Hepatocyte (in vitro differentiated cells): ENCODE data around the gene AOX1. TPM values are rescaled to one million over a fixed set of nuclear protein-coding genes. Genes with fewer than 3 reads are reported as not detected.

Source experiments
- DNase-seq: peaks from one replicate; pipeline ENCODE4 v3.0.0-alpha.2; 2016; ENCODE audit warnings: low spot score
- H2AFZ ChIP-seq: fragments of 200-600 bp; sonication (generic); 2 replicates; pipeline ENCODE4 v1.6.0; 2016; ENCODE audit warnings: antibody characterized with exemption, mild to moderate bottlenecking
- H3K27ac ChIP-seq: fragments of 200-600 bp; sonication (generic); 2 replicates; pipeline ENCODE4 v1.5.1; 2016; ENCODE audit warnings: mild to moderate bottlenecking
- H3K27me3 ChIP-seq: fragments of 200-600 bp; sonication (generic); 2 replicates; pipeline ENCODE4 v1.6.1; 2016
- H3K36me3 ChIP-seq: fragments of 200-600 bp; sonication (generic); replicated peaks from 2 replicates; pipeline ENCODE4 v1.5.1; 2016; ENCODE audit warnings: low read depth; ENCODE audit not compliant: insufficient read depth
- H3K4me1 ChIP-seq: fragments of 200-600 bp; sonication (generic); 2 replicates; pipeline ENCODE4 v1.5.1; 2016; ENCODE audit warnings: mild to moderate bottlenecking, moderate library complexity; ENCODE audit not compliant: insufficient read depth
- H3K4me2 ChIP-seq: fragments of 200-600 bp; sonication (generic); 2 replicates; pipeline ENCODE4 v1.6.0; 2016
- H3K4me3 ChIP-seq: fragments of 200-600 bp; sonication (generic); 2 replicates; pipeline ENCODE4 v1.5.1; 2016; ENCODE audit warnings: mild to moderate bottlenecking
- H3K79me2 ChIP-seq: fragments of 200-600 bp; sonication (generic); 2 replicates; pipeline ENCODE4 v1.6.0; 2017; ENCODE audit warnings: mild to moderate bottlenecking
- H3K9me2 ChIP-seq: fragments of 200-600 bp; sonication (generic); replicated peaks from 2 replicates; pipeline ENCODE4 v1.6.0; 2017; ENCODE audit warnings: mild to moderate bottlenecking; ENCODE audit not compliant: insufficient read depth
- H3K9me3 ChIP-seq: fragments of 200-600 bp; sonication (generic); 2 replicates; pipeline ENCODE4 v1.5.1; 2016; ENCODE audit warnings: low read depth, mild to moderate bottlenecking
- H4K20me1 ChIP-seq: fragments of 200-600 bp; sonication (generic); 2 replicates; pipeline ENCODE4 v1.6.0; 2016; ENCODE audit warnings: mild to moderate bottlenecking; ENCODE audit not compliant: insufficient read depth, poor library complexity, severe bottlenecking
- CTCF ChIP-seq: fragments of 200-600 bp; sonication (generic); IDR thresholded peaks from 2 replicates; pipeline ENCODE4 v1.5.1; 2016; ENCODE audit warnings: antibody characterized with exemption, mild to moderate bottlenecking; ENCODE audit not compliant: poor library complexity
- EZH2 ChIP-seq: fragments of 200-600 bp; sonication (generic); IDR thresholded peaks from 2 replicates; pipeline ENCODE4 v1.6.1; 2016; ENCODE audit warnings: antibody characterized with exemption, mild to moderate bottlenecking, borderline replicate concordance
- EZH2phosphoT487 ChIP-seq: fragments of 200-600 bp; sonication (generic); IDR thresholded peaks from one replicate; pipeline ENCODE4 v1.6.1; 2018; ENCODE audit warnings: antibody characterized with exemption, mild to moderate bottlenecking, low read depth, moderate library complexity; ENCODE audit not compliant: unreplicated experiment, severe bottlenecking
- WGBS: methylation state at CpG from one replicate; pipeline ENCODE4 v1.1.6; 2016; ENCODE audit warnings: low lambda C conversion rate; ENCODE audit errors: missing lambda C conversion rate; 5-methylcytosine and 5-hydroxymethylcytosine counted together
- polyA plus RNA-seq: library from polyadenylated mRNA; unstranded; fragments of >200 nt; fragmentation: Nextera tagmentation; extraction: Ambion mirVana; gene quantifications from 2 replicates; pipeline ENCODE4 v1.2.1, GENCODE V29; 2016
- total RNA-seq: library from RNA; depleted of rRNA; stranded (reverse); fragments of >200 nt; gene quantifications from 2 replicates; pipeline ENCODE4 v1.2.3, GENCODE V29; 2014

The AOX1 gene
- total and polyA plus RNA-seq, 2 experiments from 2014 or later = 4.7 to 7.4 TPM

- H3K4me3 ChIP-seq = no peak overlapping the region
- no peak for DNase-seq
- H2AFZ ChIP-seq = no peak overlapping the region
- H3K9me3 ChIP-seq = no peaks in the 10 kb centered on the region
- H3K9me2 ChIP-seq = no peaks in the 10 kb centered on the region
- no peaks in the 10 kb centered on the region for H3K27me3 ChIP-seq
- no peak for TF ChIP-seq EZH2
- TF ChIP-seq CTCF = no peak
- no peak for TF ChIP-seq EZH2phosphoT487
- WGBS = 81% methylated on average over 2 of the region's 2 CpGs
- H3K4me2 ChIP-seq = no peak overlapping the region
- no peaks in the 10 kb centered on the region for H3K4me1 ChIP-seq
- H3K27ac ChIP-seq = no peak overlapping the region
- no peaks in the 10 kb centered on the region for H4K20me1 ChIP-seq
- H3K36me3 ChIP-seq = no peaks in the 10 kb centered on the region
- H3K79me2 ChIP-seq = no peaks in the 10 kb centered on the region
Measured at GRCh38 chr2:200700856-200701255, 115.0 kb downstream of the AOX1 start.

- no peak overlapping the region for H3K4me2 ChIP-seq
- H3K4me1 ChIP-seq = no peaks in the 10 kb centered on the region
- no peaks in the 10 kb centered on the region for H3K9me3 ChIP-seq
- no peak overlapping the region for H2AFZ ChIP-seq
- H3K36me3 ChIP-seq = no peaks in the 10 kb centered on the region
- H3K27ac ChIP-seq = no peak overlapping the region
- no peaks in the 10 kb centered on the region for H3K9me2 ChIP-seq
- no peaks in the 10 kb centered on the region for H4K20me1 ChIP-seq
- DNase-seq = no peak
- H3K79me2 ChIP-seq = no peaks in the 10 kb centered on the region
- no peak for TF ChIP-seq CTCF
- no peak for TF ChIP-seq EZH2phosphoT487
- TF ChIP-seq EZH2 = no peak
- 84% methylated on average over 1 of the region's 1 CpG for WGBS
- no peaks in the 10 kb centered on the region for H3K27me3 ChIP-seq
- H3K4me3 ChIP-seq = no peak overlapping the region
Measured at GRCh38 chr2:200702044-200702443, 116.2 kb downstream of the AOX1 start.

- no peaks in the 10 kb centered on the region for H4K20me1 ChIP-seq
- no peaks in the 10 kb centered on the region for H3K27me3 ChIP-seq
- no peak overlapping the region for H3K27ac ChIP-seq
- 46% methylated on average over 4 of the region's 4 CpGs for WGBS
- H3K4me2 ChIP-seq = peak overlapping the region; percentile 41
- no peaks in the 10 kb centered on the region for H3K9me2 ChIP-seq
- TF ChIP-seq CTCF = no peak
- no peak for TF ChIP-seq EZH2
- TF ChIP-seq EZH2phosphoT487 = no peak
- peak; percentile 30 for DNase-seq
- no peak overlapping the region for H3K4me3 ChIP-seq
- no peak overlapping the region for H2AFZ ChIP-seq
- H3K4me1 ChIP-seq = no peaks in the 10 kb centered on the region
- H3K36me3 ChIP-seq = no peaks in the 10 kb centered on the region
- H3K79me2 ChIP-seq = no peaks in the 10 kb centered on the region
- H3K9me3 ChIP-seq = no peaks in the 10 kb centered on the region
Measured at GRCh38 chr2:200702646-200703118, 116.9 kb downstream of the AOX1 start.
